Stimulated activated CD8-positive, alpha-beta memory T cell treated with anti-CD3 and anti-CD28 coated beads, Interleukin-12 subunit alpha, Interleukin-12 subunit beta, amount 100 ng/mL, for 1 hour (primary cell): ENCODE data around the gene OPALIN.
"Not testable (repeated sequence)": the region's sequence is repeated elsewhere in the genome, so short reads cannot be mapped to it uniquely, and the experiment has no call there.

Experiments
- DNase-seq: peaks from one replicate; pipeline ENCODE4 v3.0.0-alpha.2; 2020; ENCODE audit warnings: low read depth

The OPALIN gene

GRCh38 chr10:96338279-96338925 lies 20.4 kb downstream of the OPALIN start:
- DNase-seq = no peak

- no peak for DNase-seq
Measured at GRCh38 chr10:96337106-96337505, 21.7 kb downstream of the OPALIN start.

DNA sequence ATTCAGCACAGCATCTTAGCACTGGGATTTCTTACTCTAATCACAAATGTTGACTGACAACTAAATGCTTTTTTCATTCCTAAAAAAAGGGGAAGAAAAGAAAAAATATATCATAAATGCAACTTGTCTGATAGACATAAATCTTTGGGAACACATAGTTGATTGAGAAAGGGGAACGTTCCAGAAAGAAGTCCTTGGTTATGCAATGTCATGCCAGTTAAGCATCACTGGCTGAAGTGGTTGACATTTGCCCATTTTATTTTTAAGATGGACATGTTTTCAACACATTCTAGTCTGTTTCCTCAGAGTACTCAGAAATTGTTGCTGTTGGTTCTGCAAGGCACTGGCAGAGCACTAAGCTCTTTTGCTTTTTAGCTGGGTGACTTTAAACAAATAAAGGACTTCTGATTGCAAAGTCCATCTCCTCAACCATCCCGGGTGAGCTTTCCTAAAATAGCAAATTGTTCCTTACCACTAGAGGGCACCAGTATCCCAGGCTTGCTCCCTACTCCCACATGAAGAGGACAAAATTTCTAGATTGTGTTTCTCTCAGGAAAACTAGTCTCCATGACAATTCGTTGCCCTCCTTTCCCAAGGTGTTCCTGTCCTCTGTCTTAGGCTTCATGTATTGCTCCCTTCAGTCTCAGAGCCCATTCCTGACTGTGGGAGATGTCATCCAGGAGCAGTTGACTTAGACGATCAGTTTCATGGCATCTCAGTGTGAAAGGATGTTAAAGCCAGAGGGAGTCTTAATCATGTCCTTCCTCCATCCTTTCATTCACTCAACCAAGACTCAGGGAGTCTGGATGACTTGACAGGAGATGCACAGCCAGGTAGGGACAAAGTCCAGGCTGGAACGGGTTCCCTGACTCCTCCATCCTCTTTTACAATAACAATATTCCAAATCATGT lies 23.9 kb downstream of the OPALIN start:
- DNase-seq = no peak

GRCh38 chr10:96333101-96333500 lies 25.7 kb downstream of the OPALIN start:
- no peak for DNase-seq

DNA sequence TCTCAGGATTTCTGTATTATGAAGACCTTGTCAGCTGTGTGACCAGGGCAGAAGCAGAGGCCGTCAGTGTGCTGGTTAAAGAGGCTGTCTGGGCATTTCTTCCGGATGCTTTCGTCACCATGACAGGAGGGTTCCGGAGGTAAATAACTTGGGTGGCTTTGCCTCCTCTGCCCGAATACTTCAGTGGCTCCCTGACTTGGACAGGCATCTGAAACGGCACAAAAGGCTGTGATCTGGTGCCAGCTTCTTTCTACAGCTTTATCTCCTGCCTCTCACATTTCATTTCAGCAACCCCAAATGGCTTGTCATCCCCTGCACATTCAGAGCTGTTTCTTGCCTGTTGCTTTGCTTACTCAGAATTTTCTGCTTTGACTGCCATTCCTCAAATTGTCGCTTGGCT lies 31.3 kb downstream of the OPALIN start:
- no peak for DNase-seq

DNA sequence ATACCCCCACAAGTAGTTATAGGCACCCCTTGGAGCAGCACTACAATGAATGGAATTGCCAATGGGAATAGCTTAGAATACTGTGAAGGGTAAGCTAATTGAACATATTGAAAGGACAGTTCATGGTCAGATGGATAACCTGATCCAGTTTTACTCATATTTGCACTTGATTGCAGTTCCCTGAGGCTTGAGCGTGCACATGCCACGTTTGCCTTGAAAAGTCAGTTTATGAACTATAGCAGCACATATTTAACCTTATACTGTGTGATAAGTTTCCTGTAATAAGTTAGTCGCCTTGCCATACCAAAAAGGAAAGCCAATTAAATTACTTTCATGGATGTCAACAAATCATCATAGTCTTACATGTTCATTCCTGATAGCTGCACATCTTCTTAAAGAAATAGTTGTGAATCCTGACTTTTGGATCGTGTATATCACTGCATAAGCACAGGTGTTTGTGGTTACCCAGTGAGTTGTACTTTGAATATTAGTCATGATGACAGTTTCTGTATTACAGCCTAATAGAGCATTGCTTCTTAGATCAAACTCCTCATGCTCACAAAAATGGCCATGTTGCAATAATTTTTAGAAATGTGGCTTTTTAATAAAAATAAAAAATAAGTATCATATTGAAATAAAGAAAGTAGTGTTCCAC lies 33.0 kb downstream of the OPALIN start:
- no peak for DNase-seq

GRCh38 chr10:96324447-96324846 lies 34.4 kb downstream of the OPALIN start:
- DNase-seq = no peak

DNA sequence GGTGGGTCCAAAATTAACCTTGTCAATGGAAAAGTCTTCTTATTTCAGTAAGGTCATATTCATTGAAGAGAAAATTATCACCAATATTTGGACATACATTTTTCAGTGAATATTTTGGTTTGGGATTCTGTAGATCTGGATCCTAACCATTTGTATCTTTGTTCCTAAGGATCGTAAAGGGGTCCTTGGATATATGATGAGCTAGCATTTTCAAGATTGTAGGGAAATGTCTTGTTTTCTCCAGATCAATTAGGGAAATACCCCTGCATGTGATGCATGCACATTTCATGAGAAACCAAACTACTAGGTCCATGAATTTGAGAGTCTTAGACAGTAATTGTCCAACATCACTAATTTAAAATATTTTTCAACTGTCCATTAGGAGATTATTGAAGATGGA lies 36.5 kb downstream of the OPALIN start:
- DNase-seq = no peak

DNA sequence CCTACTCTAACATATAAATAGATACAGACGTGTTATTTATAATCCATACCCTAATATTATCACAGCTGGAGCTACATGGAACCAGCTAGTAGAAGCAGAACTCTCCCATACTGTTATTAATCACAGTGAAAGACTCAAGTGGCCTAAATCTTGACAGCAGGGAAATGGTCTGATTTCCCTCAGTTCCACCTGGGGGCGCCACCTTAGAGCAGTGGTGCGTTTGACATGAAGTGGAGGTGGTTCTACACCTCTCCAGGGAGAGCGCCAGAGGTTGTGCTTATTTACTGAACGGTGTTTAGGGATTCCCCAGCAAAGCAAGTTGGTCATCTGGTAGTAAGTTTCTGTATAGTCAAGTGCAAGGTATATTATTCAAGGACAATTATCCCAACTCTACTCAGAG lies 37.0 kb downstream of the OPALIN start:
- no peak for DNase-seq

DNA sequence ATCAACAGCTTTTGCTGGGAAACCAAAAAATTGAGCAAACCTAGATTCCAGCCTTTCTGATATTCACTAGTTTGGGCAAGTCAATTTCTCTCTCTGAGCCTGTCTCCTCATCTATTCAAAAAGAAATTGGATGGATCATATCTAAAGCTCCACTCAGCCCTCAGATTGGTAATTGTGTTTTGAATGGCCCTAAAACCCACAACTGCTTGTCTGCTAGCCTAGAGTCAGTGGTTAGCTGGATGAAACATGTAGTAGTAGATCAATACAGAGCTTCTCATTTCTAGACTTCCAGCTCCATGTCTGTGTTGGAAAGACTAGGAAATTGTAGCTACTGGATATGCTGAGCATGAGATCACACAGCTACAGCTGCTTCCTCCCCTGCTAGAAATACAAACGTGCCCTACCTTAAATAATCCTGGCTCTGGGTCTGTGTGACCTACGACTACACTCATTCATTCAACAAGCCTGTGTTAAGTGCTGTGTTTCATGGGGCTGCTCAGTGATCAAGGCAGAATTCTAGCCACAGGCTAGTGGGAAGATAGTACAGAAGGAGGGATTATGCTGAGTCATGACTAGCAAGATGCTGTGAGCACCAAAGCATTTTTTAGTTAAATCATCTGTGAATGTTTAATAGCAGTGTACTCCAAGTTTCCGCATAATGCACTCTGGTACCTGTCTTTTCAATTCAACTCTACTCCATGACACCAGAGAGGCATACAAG lies 38.9 kb downstream of the OPALIN start:
- no peak for DNase-seq

- no peak for DNase-seq
Measured at GRCh38 chr10:96317067-96317833, 41.6 kb downstream of the OPALIN start.

DNA sequence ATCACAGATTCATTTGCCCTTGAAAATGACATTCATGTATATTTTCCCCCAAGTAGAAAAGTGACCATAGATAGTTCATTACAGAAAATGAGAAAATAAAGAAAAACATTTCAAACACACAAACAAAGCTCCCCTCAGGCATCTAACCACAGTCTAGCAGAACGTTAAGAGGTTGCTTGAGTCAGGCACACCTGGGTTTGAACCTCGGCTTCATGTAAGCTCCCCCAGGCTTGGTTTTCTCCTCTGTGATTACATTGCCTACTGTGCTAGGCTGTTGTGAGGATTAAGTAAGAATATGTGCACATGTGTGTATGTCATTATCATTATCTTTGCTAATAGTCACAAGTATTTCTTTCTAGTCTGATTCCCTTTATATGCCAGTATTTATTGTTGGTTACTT lies 45.5 kb downstream of the OPALIN start:
- no peak for DNase-seq

- DNase-seq = no peak
Measured at GRCh38 chr10:96311180-96311715, 47.6 kb downstream of the OPALIN start.

GRCh38 chr10:96310321-96310669 lies 48.5 kb downstream of the OPALIN start:
- no peak for DNase-seq

GRCh38 chr10:96309628-96310320 lies 49.0 kb downstream of the OPALIN start:
- DNase-seq = no peak

DNA sequence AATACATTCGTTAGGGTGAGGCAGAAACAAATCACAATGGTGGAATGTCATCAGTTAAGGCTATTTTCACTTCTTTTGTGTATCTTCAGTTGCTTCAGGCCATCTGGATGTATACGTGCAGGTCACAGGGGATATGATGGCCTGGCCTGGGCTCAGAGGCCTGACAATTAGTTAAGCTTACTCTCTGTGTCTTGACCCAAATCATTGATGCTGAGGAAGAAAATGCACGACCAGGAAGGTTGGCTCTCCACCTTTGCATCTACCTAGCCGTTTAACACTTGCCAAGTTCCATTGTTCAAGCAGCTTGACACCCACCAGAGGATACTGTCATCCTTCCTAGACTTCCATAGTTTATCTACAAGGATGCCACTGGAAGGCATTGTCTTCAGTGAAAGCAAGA lies 49.9 kb downstream of the OPALIN start:
- not testable (repeated sequence) for DNase-seq

DNA sequence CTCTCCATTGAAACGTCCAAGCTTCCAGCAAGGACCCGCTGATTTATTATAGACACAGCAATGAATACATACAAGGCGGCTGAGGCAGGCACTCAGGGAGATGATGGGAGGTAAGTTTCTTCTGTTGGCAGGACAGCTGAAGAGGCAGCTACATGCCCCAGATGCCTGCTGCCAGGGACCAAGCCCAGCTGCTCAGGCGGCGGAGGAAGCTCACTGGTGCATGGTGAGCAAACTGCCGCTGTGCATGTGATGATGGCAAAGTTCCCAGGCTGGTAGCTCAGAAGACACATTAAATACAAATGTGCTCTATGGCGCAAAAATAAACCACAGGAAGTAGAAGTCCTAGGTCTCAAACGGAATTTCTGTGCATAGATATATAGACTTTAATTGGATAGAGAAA lies 52.3 kb downstream of the OPALIN start:
- no peak for DNase-seq

- no peak for DNase-seq
Measured at GRCh38 chr10:96305019-96305418, 53.8 kb downstream of the OPALIN start.

- no peak for DNase-seq
Measured at GRCh38 chr10:96304230-96304629, 54.6 kb downstream of the OPALIN start, which contains the start of gene DNTT. Gene DNTT (plus strand): TSS chr10:96304434. CDS start chr10:96304498, 64 bp downstream.

GRCh38 chr10:96301616-96302015 lies 57.2 kb downstream of the OPALIN start:
- no peak for DNase-seq

- DNase-seq = no peak
Measured at GRCh38 chr10:96299383-96299782, 59.4 kb downstream of the OPALIN start.
